Erythroblast (primary cell): Measurements from ENCODE around the gene KRTAP4-16.
"Not testable (repeated sequence)": the region's sequence is repeated elsewhere in the genome, so short reads cannot be mapped to it uniquely, and the experiment has no call there.

Experiments used
- GATA1 ChIP-seq: IDR thresholded peaks from 2 replicates; pipeline ENCODE4 v1.6.1; 2011; ENCODE audit warnings: low read depth, mild to moderate bottlenecking, control low read depth, low read length, moderate library complexity
- POLR2A ChIP-seq: IDR thresholded peaks from 2 replicates; pipeline ENCODE4 v1.6.1; 2011; ENCODE audit warnings: mild to moderate bottlenecking, low read length

DNA sequence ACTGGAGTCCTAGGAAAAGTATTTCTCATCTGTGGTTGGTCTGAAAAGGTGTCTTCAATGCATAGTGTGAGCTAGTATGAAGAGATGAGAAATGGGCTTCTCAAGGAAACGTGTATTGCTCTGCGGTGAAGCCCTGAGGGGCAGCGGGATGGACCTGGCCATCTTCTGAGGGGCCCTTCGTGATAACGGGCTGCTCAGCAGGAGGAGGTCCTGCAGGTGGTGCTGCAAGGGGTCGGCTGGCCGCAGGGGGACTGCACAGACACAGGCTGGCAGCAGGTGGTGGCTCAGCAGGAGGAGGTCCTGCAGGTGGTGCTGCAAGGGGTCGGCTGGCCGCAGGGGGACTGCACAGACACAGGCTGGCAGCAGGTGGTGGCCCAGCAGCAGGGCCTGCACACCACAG lies 47.5 kb downstream of the KRTAP4-16 start:
- not testable (repeated sequence) for TF ChIP-seq POLR2A, GATA1
